GM19467 (cell line): Measurements from ENCODE around the gene CPOX.
"Not testable (repeated sequence)": the region's sequence is repeated elsewhere in the genome, so short reads cannot be mapped to it uniquely, and the experiment has no call there.

Source experiments
- ATAC-seq: cut with Tn5 transposase; IDR thresholded peaks from one replicate; pipeline ENCODE4 v1.9.1; 2021; ENCODE audit warnings: mild to moderate bottlenecking, moderate library complexity; ENCODE audit not compliant: unreplicated experiment

Gene CPOX

DNA sequence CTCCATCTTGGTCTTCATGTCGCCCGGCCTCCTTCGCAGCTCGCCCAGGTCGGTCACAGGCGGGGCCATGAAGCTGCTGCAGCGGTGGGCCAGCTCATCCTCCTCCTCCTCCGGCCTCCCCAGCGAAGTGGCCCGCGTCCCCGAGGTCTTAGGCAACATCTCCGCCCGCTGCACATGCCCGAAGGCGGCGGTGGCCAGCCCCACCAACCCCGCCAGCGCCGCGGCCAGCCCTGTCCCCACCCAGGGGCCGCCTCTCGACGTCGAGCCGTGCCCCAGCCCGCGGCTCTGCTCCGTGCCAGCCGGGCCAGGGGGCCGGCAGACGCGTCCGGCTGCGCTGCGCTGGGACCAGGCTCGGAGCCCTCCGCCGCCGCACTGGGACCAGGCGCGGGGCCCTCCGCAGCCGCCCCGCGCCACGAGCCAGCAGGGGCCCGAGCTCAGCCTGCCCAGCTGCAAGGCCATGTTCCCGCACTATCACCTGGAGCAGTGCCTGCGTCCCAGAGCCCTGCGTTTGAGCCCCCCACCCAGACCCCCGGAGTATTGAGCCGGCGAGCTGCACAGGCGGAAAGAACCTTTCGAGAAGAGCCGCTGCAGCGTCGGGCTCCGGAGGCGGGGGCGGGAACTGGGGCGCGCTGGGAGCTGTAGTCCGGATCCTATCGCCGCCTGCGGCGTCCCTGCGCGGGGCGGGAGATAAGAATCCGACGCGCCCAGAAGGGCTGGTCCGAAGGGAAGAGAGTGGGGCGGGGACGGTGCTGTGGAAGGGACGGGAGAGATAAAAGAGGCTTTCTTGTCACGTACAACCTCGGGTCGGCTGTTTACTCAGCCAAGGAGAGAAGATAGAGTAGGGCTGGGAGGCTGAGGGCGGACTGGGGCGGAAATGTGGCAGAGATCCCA, at the start of gene CPOX:
TSS of gene CPOX (minus strand) at position 566 of the 891 bp plus-strand sequence. CDS start at position 459, 107 bp downstream.
- ATAC-seq, result peak; percentile 96

DNA sequence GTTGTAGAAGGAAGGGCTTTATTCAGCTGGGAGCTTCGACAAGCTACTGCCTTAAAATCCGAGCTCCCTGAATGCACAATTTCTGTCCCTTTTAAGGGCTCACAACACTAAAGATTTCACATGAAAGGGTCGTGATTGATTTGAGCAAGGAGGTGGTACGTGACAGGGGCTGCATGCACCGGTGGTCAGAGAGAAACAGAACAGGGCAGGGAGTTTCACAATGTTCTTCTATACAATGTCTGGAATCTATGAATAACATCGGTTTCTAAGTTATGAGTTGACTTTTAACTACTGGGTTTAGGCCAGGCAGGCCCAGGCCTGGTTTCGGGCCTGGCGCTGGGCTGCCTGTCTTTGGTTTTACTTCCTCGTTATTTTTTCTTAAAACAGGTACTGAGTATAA, 49.4 kb upstream of the CPOX start:
- ATAC-seq, result not testable (repeated sequence)

DNA sequence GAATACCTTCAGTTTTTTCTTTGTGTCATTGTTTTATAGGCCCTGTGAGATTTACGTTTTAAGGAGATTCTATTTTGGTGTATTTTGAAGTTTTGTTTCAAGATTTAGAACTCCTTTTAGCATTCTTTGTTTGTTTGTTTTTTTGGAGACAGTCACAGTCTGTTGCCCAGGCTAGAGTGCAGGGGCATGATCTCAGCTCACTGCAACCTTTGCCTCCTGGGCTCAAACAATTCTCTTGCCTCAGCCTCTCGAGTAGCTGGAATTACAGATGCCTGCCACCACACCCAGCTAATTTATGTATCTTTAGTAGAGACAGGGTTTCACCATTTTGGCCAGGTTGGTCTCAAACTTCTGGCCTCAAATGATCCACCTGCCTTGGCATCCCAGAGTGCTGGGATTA, 48.3 kb upstream of the CPOX start:
- ATAC-seq, result not testable (repeated sequence)

DNA sequence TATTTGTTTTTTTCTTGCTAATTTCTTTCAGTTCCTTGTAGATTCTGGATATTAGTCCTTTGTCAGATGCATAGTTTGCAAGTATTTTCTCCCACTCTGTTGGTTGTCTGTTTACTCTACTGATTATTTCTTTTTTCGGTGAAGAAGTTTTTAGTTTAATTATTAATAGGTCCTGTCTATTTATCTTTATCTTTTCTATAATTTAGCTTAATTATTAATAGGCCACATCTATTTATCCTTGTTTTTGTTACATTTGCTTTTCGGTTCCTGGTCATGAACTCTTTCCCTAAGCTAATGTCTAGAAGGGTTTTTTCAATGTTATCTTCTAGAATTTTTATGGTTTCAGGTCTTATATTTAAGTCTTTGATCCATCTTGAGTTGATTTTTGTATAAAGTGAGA, 45.1 kb upstream of the CPOX start:
- ATAC-seq, result not testable (repeated sequence)

DNA sequence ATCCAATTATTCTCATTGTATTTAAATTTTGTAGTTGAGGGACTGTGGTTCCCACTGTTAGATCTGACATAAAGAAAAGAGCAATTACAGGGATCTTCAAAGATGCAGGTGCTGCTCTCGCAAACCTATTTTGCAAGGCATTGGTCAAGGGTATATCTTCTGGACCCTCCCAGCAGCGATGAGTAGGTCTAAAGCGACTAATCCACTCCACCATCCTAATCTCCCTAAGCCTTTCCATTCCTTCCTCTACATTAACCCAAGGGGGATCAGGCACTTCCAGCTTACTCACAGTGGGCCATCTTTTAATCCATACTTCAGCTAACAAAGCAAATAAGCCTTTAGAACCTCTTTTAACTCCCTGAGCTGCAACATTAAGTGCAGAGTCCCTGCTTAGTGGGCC, 37.0 kb upstream of the CPOX start:
- no peak for ATAC-seq

DNA sequence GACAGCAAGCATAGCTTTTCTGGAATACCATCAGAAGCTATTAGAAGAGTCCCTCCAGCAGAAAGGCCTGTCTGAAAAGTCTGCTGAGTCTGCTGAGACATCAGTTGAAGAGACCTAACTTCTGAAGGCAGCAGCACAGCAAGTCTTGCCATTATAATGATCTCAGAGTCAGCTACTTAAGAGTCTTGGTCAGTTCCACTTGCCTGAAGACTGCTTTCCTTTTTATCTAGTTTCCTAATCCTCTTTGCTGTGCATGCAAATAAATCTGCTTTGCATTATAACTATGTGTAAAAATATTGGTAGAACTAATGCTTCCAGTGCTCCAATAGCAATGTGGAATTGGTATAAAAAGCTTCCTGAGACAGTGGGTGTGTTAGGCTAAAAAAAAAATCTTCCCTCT, 34.9 kb upstream of the CPOX start:
- no peak for ATAC-seq

DNA sequence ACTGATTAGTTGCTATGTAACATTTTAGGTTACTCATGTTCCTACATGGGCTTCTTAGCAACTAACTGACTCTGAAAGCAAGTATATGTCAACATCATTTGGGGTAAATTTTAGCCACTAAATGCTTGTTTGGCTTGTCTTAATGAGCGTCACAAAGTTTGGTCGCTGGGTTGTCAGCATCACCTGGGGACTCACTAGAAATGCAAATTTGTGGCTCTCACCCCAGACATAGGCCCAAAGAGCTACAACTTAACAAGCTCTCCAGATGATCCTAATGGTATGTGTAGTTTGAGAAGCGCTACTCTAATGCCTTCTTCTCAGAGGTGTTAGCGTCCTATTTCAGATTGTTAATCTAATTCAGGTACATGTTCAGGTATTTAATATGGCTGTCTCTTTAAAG, 32.7 kb upstream of the CPOX start:
- no peak for ATAC-seq

DNA sequence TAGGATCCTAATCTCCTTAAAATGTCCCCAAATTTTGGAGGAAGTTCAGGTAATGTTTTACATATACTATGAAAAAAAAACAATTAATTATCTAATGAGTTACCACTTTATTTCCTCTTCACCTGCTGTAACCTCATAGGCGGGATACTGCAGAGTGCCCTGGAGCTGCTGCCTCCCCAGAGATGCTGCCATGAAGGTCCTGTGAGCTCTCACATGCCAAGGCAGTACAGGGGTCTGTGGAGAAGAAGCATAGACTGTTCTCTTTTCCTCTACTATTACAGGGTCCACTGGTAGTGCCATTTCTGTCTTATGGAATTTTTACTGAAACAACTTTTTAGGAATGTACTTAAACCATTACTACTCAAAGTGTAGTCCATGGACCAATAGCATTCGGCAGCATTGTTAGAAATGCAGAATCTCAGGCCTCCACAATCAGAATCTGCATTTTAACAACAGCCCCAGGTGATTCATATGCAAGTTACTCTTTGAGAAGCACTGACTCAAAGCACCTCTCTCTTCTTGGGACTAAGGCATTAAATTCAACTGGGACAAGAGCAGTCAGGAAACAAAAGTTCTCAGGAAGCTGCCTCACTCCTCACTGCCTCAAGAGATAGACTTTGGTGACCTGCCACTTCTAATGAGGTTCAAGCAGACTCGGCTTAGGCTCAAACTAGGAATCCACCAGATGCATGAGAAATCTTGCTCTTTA, 30.3 kb upstream of the CPOX start:
- ATAC-seq, result no peak

DNA sequence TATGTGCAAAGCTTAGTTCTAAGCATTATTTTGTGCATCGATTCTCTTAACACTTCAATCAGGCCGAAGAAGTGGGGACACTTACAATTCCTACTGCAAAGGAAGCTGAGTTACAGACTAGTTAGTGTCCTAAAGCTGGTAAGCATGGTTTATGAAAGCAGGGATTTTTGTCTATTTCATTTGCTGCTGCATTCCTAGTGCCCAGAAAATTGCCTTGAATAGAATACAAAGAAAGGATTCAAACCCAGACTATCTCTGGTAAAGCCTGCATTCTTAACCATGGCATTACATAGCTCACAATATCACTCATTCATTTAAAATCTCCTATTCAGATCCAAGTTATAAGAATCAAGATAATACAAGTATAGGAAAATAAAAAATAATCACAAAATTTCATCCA, 24.4 kb upstream of the CPOX start:
- ATAC-seq, result no peak

DNA sequence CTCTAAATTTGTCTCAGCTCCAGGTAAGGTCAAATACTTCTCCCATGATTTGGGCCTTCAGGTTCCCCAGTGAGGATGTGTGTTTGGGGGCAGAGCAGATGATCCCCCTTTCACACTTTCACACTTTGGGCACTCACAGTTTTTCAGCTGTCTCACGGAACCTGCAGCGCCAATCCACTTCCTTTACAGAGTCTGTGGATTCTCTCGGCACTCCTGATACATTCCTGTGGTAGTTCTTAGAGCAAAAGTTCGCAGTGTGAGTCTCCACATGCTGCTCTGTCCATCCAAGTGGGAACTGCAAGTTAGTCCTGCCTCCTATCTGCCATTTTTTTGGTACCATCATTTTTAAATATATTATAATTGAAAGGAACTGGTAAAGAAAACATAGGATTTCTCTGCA, 20.2 kb upstream of the CPOX start:
- ATAC-seq, result no peak

DNA sequence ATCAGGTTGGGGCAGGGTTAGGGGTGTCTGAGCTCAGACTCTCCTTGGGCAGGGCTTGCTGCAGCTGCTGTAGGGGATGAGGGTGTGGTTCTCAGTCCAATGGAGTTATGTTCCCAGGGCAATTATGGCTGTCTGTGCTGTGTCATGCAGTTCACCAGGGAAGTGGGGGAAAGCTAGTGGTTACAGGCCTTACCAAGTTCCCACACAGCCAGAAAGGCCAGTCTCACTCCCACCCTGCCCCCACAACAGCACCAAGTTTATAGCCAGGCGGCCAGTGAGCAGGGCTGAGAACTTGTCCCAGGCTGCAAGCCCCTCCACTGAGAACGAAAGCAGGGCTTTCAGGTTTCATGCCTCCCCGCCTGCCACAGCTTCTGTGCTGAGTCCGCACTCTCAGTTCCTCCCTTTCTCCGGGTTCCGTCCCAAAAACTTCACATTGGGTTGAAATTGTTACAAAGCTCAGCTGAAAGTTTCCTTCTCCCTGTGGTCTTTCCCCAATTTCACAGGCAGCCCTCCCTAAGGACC, 19.6 kb upstream of the CPOX start:
- ATAC-seq, result peak; percentile 85

DNA sequence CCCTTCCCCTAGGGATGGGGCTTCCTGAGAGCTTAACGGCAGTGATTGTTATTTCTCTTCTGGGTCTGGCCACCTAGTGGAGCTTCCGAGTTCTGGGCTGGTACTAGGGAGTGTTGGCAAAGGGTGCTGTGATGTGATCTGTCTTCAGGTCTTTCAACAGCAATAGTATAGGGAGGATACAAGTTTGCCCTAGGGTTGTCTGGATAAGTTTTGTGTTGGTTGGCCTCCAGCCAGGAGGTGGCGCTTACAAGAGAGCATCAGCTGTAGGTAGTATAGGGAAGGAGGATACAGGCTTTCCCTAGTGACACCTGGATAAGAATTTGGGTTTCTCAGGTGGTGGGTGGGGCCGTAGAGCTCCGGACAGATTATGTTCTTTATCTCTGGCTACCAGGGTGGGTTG, 19.2 kb upstream of the CPOX start:
- ATAC-seq, result peak; percentile 47

DNA sequence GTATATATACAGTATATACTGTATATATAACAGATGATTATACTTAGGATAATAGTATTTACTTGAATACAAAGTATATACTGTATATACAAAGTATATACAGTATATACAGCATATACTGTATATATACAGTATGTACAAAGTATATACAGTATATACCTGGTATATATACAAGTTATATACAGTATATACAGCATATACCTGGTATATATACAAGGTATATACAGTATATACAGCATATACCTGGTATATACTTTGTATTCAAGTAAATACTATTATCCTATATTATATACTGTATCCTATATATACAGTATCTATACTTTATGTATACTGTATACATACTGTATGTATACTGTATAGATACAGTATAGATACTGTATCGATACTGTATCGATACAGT, 14.6 kb upstream of the CPOX start:
- no peak for ATAC-seq

DNA sequence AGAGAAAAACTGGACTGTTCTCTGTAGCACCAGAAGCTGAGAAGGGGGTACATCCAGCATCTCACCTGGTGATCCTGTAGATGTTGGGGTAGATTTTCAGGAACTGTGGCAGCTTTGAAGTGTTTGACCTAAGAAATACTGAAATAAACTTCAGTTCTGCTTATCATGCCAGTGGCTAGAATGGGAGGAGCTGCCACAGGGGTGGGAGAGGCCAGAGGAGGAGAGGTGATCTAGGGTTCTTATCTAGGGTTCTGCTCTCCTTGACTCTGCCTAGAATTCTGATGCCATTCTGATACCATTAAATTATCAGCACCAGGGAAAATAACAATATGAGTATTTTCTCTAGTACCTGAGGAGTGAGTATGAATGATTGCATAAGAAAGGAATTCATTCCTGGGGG, 10.2 kb upstream of the CPOX start:
- no peak for ATAC-seq

DNA sequence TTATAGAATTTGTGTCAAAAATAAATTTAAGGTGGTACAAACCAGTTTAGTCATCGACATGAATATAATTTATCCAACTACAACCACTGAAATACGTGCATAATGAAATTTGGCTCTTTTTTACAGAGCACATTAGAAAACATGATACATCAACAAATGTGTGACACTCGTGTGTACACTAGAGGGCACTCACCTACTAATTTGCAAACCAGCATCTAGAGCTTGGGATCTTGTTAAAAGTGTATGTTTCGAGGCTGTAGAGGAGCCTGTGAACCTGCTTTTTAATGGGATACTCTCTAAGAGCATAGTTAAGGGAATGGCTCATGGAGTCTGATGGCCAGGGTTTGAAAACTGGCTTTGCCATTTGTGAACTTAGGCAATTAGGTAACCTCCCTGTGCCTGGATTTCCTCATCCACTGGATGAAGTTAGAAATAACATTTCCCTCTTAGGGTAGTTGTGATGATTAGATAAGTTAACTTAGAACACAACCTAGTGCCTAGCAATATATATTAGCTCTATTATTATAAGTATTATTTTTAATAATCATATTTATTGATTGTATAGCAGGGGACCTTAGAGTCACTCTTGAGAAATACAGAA, 8.8 kb upstream of the CPOX start:
- peak; percentile 73 for ATAC-seq

DNA sequence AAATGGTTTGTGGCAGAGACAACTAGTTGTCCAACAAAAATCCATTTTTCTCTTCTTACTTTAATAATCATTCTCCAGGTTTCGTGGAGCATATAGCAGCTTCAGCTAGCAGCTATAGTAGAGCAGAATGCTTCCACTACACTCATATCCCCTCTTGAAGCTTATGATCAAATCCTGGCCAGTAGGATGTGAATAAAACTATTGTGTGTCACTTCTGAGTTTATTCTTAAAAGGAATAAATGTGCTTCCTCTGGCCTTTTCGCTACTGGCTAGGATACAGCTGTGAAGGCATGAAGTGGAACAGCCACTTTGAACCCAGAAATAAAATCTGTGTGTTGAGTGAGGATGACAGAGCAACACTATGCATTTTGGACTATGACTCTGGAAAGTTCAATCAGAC, 7.8 kb upstream of the CPOX start:
- ATAC-seq, result no peak

DNA sequence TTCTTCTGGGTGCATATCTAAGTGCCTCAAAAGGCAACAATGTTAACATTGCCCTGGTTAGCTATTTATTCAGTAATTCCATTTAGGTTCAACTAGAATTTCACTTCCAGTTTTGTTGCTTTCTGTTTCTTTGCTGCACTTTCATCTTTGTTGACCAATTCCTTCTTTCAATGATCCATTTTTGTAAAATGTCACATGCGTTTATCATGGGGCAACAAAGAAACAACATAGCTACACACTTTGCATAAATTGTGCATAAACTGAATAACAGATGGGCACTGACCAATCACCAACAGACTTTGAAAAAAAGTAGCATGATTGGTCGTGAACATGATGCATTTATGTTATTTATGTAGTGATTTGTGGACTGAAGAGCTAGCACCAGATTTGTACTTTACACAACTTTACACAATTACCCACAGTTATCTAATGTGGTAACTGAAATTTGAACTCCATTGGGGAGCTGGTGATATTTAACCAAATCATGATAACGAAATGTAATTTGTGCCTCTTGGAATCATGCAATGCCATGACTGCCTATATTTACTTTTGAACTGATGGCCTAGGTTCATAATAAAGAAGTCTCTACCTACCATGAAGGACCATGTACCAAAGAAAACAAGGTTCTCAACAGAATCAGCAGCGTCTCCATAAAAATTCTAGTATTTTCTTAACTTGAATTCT, 7.1 kb upstream of the CPOX start:
- peak; percentile 57 for ATAC-seq

DNA sequence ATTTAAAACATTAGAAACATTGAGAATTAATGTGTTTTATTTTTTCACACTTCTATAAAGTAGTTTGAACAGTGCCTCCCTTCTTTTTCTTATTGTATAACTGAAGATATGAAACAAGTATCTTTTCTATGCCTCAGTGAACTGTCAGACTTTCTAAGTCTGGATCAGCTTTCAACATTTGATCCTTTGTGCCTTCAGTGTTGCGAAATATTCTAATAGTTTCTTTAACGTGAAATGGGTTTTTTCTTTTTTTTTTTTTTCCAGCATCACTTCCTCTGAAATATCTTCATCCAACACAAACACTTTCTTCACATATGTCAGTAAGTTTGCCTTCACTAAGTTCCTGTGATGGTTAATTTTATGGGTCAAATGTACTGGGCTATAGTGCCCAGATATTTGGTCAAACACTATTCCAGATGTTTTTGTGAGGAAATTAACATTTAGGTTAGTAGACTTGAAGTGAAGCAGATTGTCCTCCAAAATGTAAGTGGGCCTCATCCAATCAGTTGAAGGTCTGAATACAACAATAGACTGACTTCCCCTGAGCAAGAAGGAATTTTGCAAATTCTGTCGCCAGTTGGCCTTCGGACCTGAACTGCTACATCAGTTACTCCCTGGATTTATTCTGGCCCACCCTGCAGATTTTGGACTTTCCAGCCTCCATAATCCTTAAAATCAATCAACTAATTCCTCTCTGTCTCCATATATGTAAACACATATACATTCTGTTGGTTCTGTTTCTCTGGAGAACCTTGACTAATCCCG, 6.4 kb upstream of the CPOX start:
- ATAC-seq, result no peak

DNA sequence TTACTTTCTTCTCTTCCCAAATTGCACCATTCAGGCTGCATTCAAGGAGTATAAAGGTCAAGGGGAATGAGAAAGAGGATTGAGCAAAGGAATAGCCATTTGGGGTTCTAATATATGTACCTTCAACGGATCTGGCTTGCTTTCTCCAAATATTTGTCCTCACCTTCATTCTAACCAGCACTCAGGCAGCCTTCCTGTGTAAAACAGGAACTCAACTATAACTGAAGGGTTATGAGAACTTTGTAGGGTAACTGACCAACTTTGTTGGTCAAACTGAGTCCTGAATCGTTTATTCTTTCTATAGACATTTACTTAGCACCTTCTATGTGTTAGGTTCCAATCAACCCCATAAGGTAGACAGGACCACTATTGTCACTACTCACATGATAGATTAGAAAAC, 5.1 kb upstream of the CPOX start:
- ATAC-seq, result no peak
